Neural crest cell (in vitro differentiated cells): ENCODE results near the gene SNRNP70. TPM values are rescaled to one million over a fixed set of nuclear protein-coding genes. Genes with fewer than 3 reads are reported as not detected.
"Not testable (repeated sequence)": the region's sequence is repeated elsewhere in the genome, so short reads cannot be mapped to it uniquely, and the experiment has no call there.

Experiments
- DNase-seq: peaks from one replicate; pipeline ENCODE4 v3.0.0; 2021; ENCODE audit warnings: low read depth, mixed read lengths, low spot score
- H3K27ac Mint-ChIP-seq: one replicate; pipeline ENCODE4 v1.8.0; 2021; ENCODE audit warnings: mild to moderate bottlenecking, mixed read lengths; ENCODE audit not compliant: unreplicated experiment
- H3K27me3 Mint-ChIP-seq: 2 replicates; pipeline ENCODE4 v1.8.0; 2021; ENCODE audit warnings: low read depth, mild to moderate bottlenecking, mixed read lengths
- H3K36me3 Mint-ChIP-seq: 2 replicates; pipeline ENCODE4 v1.8.0; 2021; ENCODE audit warnings: low read depth, mild to moderate bottlenecking, mixed read lengths
- H3K4me1 Mint-ChIP-seq: 2 replicates; pipeline ENCODE4 v1.8.0; 2021; ENCODE audit warnings: mixed read lengths
- H3K4me3 Mint-ChIP-seq: one replicate; pipeline ENCODE4 v1.8.0; 2021; ENCODE audit warnings: mild to moderate bottlenecking, mixed read lengths
- H3K9me3 Mint-ChIP-seq: 2 replicates; pipeline ENCODE4 v1.8.0; 2021; ENCODE audit warnings: mixed read lengths
- total RNA-seq: library from RNA; stranded (reverse); gene quantifications from 2 replicates; pipeline ENCODE4 v1.2.1, GENCODE V29; 2021
- TF ChIP-seq, protein P1 (sequence below): fragments of 200-600 bp; sonication (generic); conservative IDR thresholded peaks from 2 replicates; pipeline ENCODE4 v1.5.0; 2021; ENCODE audit warnings: antibody characterized with exemption, mild to moderate bottlenecking

SNRNP70 gene
- total RNA-seq, 1 donor from 2014 or later, result 303 TPM

DNA sequence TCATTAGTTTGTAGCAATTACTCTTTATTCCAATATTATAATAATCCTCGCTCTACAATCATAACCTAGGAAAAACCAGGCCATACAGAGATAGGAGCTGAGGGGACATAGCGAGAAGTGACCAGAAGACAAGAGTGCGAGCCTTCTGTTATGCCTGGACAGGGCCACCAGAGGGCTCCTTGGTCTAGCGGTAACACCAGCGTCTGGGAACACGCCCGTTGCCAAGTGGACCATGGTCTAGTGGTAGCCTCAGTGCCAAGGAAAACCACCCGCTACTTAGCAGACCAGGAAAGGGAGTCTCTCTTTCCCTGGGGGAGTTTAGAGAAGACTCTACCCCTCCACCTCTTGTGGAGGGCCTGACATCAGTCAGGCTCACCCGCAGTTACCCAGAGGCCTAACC is 10.4 kb upstream of the SNRNP70 start:
- TF ChIP-seq, protein P1, sequence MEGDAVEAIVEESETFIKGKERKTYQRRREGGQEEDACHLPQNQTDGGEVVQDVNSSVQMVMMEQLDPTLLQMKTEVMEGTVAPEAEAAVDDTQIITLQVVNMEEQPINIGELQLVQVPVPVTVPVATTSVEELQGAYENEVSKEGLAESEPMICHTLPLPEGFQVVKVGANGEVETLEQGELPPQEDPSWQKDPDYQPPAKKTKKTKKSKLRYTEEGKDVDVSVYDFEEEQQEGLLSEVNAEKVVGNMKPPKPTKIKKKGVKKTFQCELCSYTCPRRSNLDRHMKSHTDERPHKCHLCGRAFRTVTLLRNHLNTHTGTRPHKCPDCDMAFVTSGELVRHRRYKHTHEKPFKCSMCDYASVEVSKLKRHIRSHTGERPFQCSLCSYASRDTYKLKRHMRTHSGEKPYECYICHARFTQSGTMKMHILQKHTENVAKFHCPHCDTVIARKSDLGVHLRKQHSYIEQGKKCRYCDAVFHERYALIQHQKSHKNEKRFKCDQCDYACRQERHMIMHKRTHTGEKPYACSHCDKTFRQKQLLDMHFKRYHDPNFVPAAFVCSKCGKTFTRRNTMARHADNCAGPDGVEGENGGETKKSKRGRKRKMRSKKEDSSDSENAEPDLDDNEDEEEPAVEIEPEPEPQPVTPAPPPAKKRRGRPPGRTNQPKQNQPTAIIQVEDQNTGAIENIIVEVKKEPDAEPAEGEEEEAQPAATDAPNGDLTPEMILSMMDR, result peak; percentile 73
- H3K27me3 Mint-ChIP-seq, result peaks cover 50% of the 10 kb centered on the region
- DNase-seq, result peak; percentile 52
- H3K27ac Mint-ChIP-seq, H3K4me3 Mint-ChIP-seq, H3K36me3 Mint-ChIP-seq, H3K4me1 Mint-ChIP-seq, H3K9me3 Mint-ChIP-seq: not testable (repeated sequence)

DNA sequence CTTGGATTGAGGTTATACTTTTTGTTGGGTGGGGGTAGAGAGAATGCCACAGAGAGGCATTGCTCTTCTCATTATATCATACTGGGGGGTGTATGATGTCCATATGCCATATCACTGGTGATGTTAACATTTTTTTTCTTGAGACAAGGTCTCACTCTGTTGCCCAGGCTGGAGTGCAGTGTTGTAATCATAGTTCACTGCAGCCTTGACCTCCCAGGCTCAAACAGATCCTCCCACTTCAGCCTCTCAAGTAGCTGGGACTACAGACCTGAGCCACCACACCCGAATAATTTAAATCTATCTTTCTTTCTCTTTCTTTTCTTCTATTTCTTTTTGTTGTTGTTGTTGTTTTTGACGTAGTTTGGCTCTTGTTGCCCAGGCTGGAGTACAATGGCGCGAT is 4.9 kb upstream of the SNRNP70 start:
- TF ChIP-seq, protein P1, result no peak
- Mint-ChIP-seq H3K27ac (no peak overlapping the region), H3K36me3 (no peaks in the 10 kb centered on the region), H3K27me3 (peaks cover 14% of the 10 kb centered on the region), H3K4me3 (no peak overlapping the region), H3K4me1 (peaks cover 7% of the 10 kb centered on the region), H3K9me3 (no peaks in the 10 kb centered on the region)
- DNase-seq, result no peak

DNA sequence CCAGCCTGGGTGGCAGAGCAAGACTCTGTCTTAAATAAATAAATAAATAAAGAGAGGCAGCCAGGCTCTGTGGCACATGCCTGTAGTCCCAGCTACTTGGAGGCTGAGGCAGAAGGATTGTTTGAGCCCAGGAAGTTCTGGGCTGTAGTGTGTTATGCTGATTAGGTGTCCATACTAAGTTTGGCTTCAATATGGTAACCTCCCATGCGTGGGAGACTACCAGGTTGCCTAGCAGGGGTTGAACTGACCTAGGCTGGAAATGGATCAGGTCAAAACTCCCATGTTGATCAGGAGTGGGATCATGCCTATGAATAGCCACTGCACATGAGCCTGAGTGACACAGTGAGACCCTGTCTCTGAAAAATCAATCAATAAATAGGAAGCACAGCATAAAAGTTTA is 4.0 kb upstream of the SNRNP70 start:
- H3K27me3 Mint-ChIP-seq, result peaks cover 12% of the 10 kb centered on the region
- DNase-seq, result no peak
- no peaks in the 10 kb centered on the region for H3K9me3 Mint-ChIP-seq
- peaks cover 14% of the 10 kb centered on the region for H3K4me1 Mint-ChIP-seq
- no peak overlapping the region for H3K27ac Mint-ChIP-seq
- H3K4me3 Mint-ChIP-seq, result no peak overlapping the region
- H3K36me3 Mint-ChIP-seq, result no peaks in the 10 kb centered on the region
- TF ChIP-seq, protein P1, result no peak

DNA sequence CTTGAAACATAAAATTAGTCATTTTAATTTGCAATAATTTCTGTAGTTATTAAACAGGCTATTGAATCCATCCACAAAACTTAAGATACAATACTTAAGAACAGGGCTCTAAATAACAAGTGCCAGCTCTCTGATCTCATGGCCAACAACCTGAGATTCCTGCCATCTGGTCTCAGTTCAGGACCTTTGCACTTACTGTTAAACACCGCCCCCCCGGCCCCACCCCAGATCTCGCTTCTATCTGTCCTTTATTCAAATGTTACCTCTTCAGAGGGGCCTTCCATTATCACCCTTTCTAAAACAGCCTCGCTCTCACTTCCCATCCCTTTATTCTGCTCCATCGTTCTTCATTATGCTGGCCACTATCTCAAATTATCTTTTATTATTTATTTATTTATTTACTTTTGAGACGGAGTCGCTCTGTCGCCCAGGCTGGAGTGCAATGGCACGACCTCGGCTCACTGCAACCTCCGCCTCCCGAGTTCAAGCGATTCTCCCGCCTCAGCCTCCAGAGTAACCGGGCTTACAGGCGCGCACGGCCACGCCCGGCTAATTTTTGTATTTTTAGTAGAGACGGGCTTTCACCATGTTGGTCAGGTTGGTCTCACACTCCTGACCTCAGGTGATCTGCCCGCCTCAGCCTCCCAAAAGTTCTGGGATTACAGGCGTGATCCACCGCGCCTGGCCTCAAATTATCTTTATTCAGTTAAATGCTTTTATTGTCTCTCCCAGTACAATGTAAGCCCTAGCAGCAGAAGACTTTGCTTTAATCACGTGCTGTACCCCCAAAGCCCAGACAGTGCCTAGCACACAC is 838 bp upstream of the SNRNP70 start:
- H3K36me3 Mint-ChIP-seq, result peaks cover 5% of the 10 kb centered on the region
- H3K4me3 Mint-ChIP-seq, result peak overlapping the region; percentile 83
- no peak for DNase-seq
- peaks cover 24% of the 10 kb centered on the region for H3K4me1 Mint-ChIP-seq
- H3K9me3 Mint-ChIP-seq, result no peaks in the 10 kb centered on the region
- no peak overlapping the region for H3K27ac Mint-ChIP-seq
- peaks cover 10% of the 10 kb centered on the region for H3K27me3 Mint-ChIP-seq
- TF ChIP-seq, protein P1, result no peak

DNA sequence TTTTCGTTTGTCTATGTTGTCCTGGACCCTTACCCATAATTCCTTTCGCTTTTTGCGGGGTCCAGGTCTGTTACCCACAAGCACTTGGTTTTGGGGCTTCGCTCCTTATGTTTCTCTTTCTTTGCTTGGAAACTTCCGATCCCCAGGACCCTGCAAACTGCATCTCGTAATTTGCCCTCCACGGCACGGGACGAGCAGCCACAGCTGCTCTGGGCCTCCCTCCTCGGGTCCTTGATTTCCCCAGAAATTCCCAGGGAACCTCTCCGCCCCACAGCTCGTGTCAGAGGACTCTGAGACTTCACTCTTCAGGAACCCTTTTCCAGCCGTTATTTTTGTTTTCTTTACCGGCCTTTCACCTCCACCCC is 599 bp downstream of the SNRNP70 start:
- TF ChIP-seq, protein P1, result no peak
- H3K27me3 Mint-ChIP-seq, result peaks cover 4% of the 10 kb centered on the region
- H3K9me3 Mint-ChIP-seq, result no peaks in the 10 kb centered on the region
- H3K27ac Mint-ChIP-seq, result peak overlapping the region; percentile 99
- no peak for DNase-seq
- peaks cover 9% of the 10 kb centered on the region for H3K36me3 Mint-ChIP-seq
- H3K4me3 Mint-ChIP-seq, result peak overlapping the region; percentile 83
- H3K4me1 Mint-ChIP-seq, result peaks cover 24% of the 10 kb centered on the region
